ENCODE data around the gene DCC. TPM values are rescaled to one million over a fixed set of nuclear protein-coding genes. Genes with fewer than 3 reads are reported as not detected.

DCC gene
- total and polyA plus RNA-seq, 9 of the 15 experiments (the other 6 are each of a cell fraction or from before 2014, with no cell fraction given) = not detected

GRCh38 chr18:52667463-52668065 is 327.6 kb downstream of the DCC start:
- H3K27me3 ChIP-seq (ENCODE audit: control insufficient read depth in 2 of 2, insufficient read depth in 2 of 2, low read length in 2 of 2) = no peaks in the 10 kb centered on the region
- H3K4me3 ChIP-seq = no peak overlapping the region
- H4K20me1 ChIP-seq (replicated peaks; ENCODE audit: control insufficient read depth, insufficient read depth, low read length) = no peaks in the 10 kb centered on the region
- WGBS (ENCODE audit: insufficient coverage, low coverage, missing lambda C conversion rate) = 0% methylated on average over 4 of the region's 4 CpGs
- in situ Hi-C loops (cut with MboI) = no loop called here
- H3K27ac ChIP-seq (ENCODE audit: extremely low read depth, low read depth, low read length) = no peak overlapping the region
- DNase-seq (ENCODE audit: extremely low read depth in 1 of 4, low spot score in 3 of 4) (no peak), ATAC-seq (no peak), FAIRE-seq (no peak)
- ChIA-PET CTCF (ENCODE audit: low intra/inter-chr PET ratio) (no interaction called here), POLR2A (no interaction called here)
- H3K9me3 ChIP-seq (replicated peaks; ENCODE audit: control insufficient read depth, insufficient read depth, low read depth, low read length) = no peaks in the 10 kb centered on the region
- H3K9me1 ChIP-seq (ENCODE audit: control insufficient read depth, insufficient read depth, low read length) = no peaks in the 10 kb centered on the region
- no peak overlapping the region for H3K4me2 ChIP-seq (ENCODE audit: insufficient read depth, low read length)
- TF ChIP-seq KLF10 (CRISPR knock-in tag; IDR thresholded peaks at IDR 0.05) (no peak), ETS1 (conservative IDR thresholded peaks at IDR 0.05; ENCODE audit: control insufficient read depth, low read depth, low read length) (no peak), ZNF146 (CRISPR knock-in tag; IDR thresholded peaks at IDR 0.05; ENCODE audit: unreplicated experiment) (no peak), GTF2E2 (tag; IDR thresholded peaks at IDR 0.05) (no peak), ZFX (CRISPR knock-in tag; IDR thresholded peaks at IDR 0.05) (no peak), FOXP4 (CRISPR knock-in tag; IDR thresholded peaks at IDR 0.05; ENCODE audit: borderline replicate concordance) (no peak), MXI1 (IDR thresholded peaks at IDR 0.05; ENCODE audit: low read depth, low read length) (no peak), SMAD1 (IDR thresholded peaks at IDR 0.05; ENCODE audit: low read depth, low read length, partially characterized antibody) (no peak), ZNF644 (tag; IDR thresholded peaks at IDR 0.05; ENCODE audit: low read depth) (no peak), XRCC3 (IDR thresholded peaks at IDR 0.05) (no peak), KDM5B (IDR thresholded peaks at IDR 0.05; ENCODE audit: insufficient replicate concordance, low read depth, low read length) (no peak), ZNF23 (CRISPR knock-in tag; IDR thresholded peaks at IDR 0.05) (no peak), PHF20 (IDR thresholded peaks at IDR 0.05; ENCODE audit: partially characterized antibody) (no peak), EHMT2 (IDR thresholded peaks at IDR 0.05) (no peak), ZBTB49 (CRISPR knock-in tag; IDR thresholded peaks at IDR 0.05; ENCODE audit: borderline replicate concordance) (no peak), CBX8 (IDR thresholded peaks at IDR 0.05; ENCODE audit: borderline replicate concordance, extremely low read depth, low read depth, low read length, poor library complexity, severe bottlenecking) (no peak), HNRNPK (IDR thresholded peaks at IDR 0.05; ENCODE audit: low read depth, low read length, poor library complexity, severe bottlenecking) (no peak)
- no TSS peak for BruUV-seq (replicated peaks)
- no peaks in the 10 kb centered on the region for H3K79me2 ChIP-seq (ENCODE audit: control insufficient read depth, insufficient read depth, low read length)
- no peaks in the 10 kb centered on the region for H3K36me3 ChIP-seq (ENCODE audit: control insufficient read depth, insufficient read depth, low read length)
- intact Hi-C loops (cut with micrococcal nuclease) = no loop called here
- H3K9ac ChIP-seq (ENCODE audit: insufficient read depth in 1 of 2, low read depth in 2 of 2, low read length in 2 of 2) = no peak overlapping the region
- H2AFZ ChIP-seq (ENCODE audit: low read depth, low read length) = no peak overlapping the region
- H3K4me1 ChIP-seq (replicated peaks in 1 of 2; ENCODE audit: control insufficient read depth in 2 of 2, insufficient read depth in 2 of 2, low read length in 2 of 2) = no peaks in the 10 kb centered on the region

Measured in K562 (cell line).